ENCODE data around the gene IFIT1. TPM values are rescaled to one million over a fixed set of nuclear protein-coding genes. Genes with fewer than 3 reads are reported as not detected.

The IFIT1 gene
- polyA plus RNA-seq, 1 donor (not counting 4 experiments of a cell fraction or from before 2014, with no cell fraction given), result 140 TPM

GRCh38 chr10:89379103-89379502 lies 13.3 kb upstream of the IFIT1 start:
- Histone ChIP-seq H3K4me2 (ENCODE audit: control insufficient read depth, extremely low read depth, insufficient read depth, low read depth, low read length) (no peak overlapping the region), H3K27ac (ENCODE audit: control insufficient read depth, insufficient read depth, low read length) (no peak overlapping the region), H3K27me3 (ENCODE audit: control insufficient read depth, extremely low read depth, insufficient read depth, low read length) (no peaks in the 10 kb centered on the region), H3K4me3 (ENCODE audit: control insufficient read depth in 2 of 3, extremely low read depth in 1 of 3, insufficient read depth in 2 of 3, low read depth in 1 of 3, low read length in 3 of 3) (no peak overlapping the region), H3K36me3 (ENCODE audit: control insufficient read depth in 2 of 2, extremely low read depth in 1 of 2, insufficient read depth in 2 of 2, low read length in 2 of 2) (no peaks in the 10 kb centered on the region), H3K9ac (ENCODE audit: control insufficient read depth, extremely low read depth, insufficient read depth, low read length) (no peak overlapping the region), H4K20me1 (ENCODE audit: control insufficient read depth, extremely low read depth, insufficient read depth, low read length) (no peaks in the 10 kb centered on the region), H3K9me1 (ENCODE audit: control insufficient read depth, extremely low read depth, insufficient read depth, low read length) (no peaks in the 10 kb centered on the region), H3K4me1 (ENCODE audit: control insufficient read depth, extremely low read depth, insufficient read depth, low read length) (peaks cover 5% of the 10 kb centered on the region), H2AFZ (ENCODE audit: control insufficient read depth, low read length) (no peak overlapping the region), H3K9me3 (ENCODE audit: control insufficient read depth, low read depth, low read length) (no peaks in the 10 kb centered on the region), H3K79me2 (ENCODE audit: control insufficient read depth, insufficient read depth, low read length) (no peaks in the 10 kb centered on the region)
- TF ChIP-seq EZH2 (IDR thresholded peaks at IDR 0.05; ENCODE audit: low read length), result no peak
- no peak for TF ChIP-seq CTCF (optimal IDR thresholded peaks at IDR 0.05 in 1 of 3, IDR thresholded peaks at IDR 0.05 in 1 of 3, conservative IDR thresholded peaks at IDR 0.05 in 1 of 3; ENCODE audit: extremely low read depth in 1 of 3, insufficient read depth in 2 of 3, low read length in 3 of 3)
- DNase-seq (ENCODE audit: low read depth, low spot score) (no peak), FAIRE-seq (no peak)
- dilution Hi-C loops (cut with MboI; ENCODE audit: extremely low pct_ligation_motif_present, low sequenced_read_pairs), result no loop called here

- H3K4me1 ChIP-seq (ENCODE audit: control insufficient read depth, extremely low read depth, insufficient read depth, low read length), result no peaks in the 10 kb centered on the region
- H3K4me2 ChIP-seq (ENCODE audit: control insufficient read depth, extremely low read depth, insufficient read depth, low read depth, low read length), result no peak overlapping the region
- FAIRE-seq (no peak), DNase-seq (ENCODE audit: low read depth, low spot score) (no peak)
- H4K20me1 ChIP-seq (ENCODE audit: control insufficient read depth, extremely low read depth, insufficient read depth, low read length), result no peaks in the 10 kb centered on the region
- H3K4me3 ChIP-seq (ENCODE audit: control insufficient read depth in 2 of 3, extremely low read depth in 1 of 3, insufficient read depth in 2 of 3, low read depth in 1 of 3, low read length in 3 of 3), result no peak overlapping the region
- H3K36me3 ChIP-seq (ENCODE audit: control insufficient read depth in 2 of 2, extremely low read depth in 1 of 2, insufficient read depth in 2 of 2, low read length in 2 of 2), result no peaks in the 10 kb centered on the region
- H3K79me2 ChIP-seq (ENCODE audit: control insufficient read depth, insufficient read depth, low read length), result no peaks in the 10 kb centered on the region
- H3K27ac ChIP-seq (ENCODE audit: control insufficient read depth, insufficient read depth, low read length), result no peak overlapping the region
- H3K9me3 ChIP-seq (ENCODE audit: control insufficient read depth, low read depth, low read length), result no peaks in the 10 kb centered on the region
- no peaks in the 10 kb centered on the region for H3K27me3 ChIP-seq (ENCODE audit: control insufficient read depth, extremely low read depth, insufficient read depth, low read length)
- H2AFZ ChIP-seq (ENCODE audit: control insufficient read depth, low read length), result no peak overlapping the region
- no peak overlapping the region for H3K9ac ChIP-seq (ENCODE audit: control insufficient read depth, extremely low read depth, insufficient read depth, low read length)
- no peaks in the 10 kb centered on the region for H3K9me1 ChIP-seq (ENCODE audit: control insufficient read depth, extremely low read depth, insufficient read depth, low read length)
- TF ChIP-seq CTCF (optimal IDR thresholded peaks at IDR 0.05 in 1 of 3, IDR thresholded peaks at IDR 0.05 in 1 of 3, conservative IDR thresholded peaks at IDR 0.05 in 1 of 3; ENCODE audit: extremely low read depth in 1 of 3, insufficient read depth in 2 of 3, low read length in 3 of 3), result no peak
- TF ChIP-seq EZH2 (IDR thresholded peaks at IDR 0.05; ENCODE audit: low read length), result no peak
- dilution Hi-C loops (cut with MboI; ENCODE audit: extremely low pct_ligation_motif_present, low sequenced_read_pairs), result no loop called here
Measured at GRCh38 chr10:89382757-89383156, 9.7 kb upstream of the IFIT1 start.
